Measurements from ENCODE around the gene SHB.

Gene SHB

GRCh38 chr9:37947977-37948376, 121.0 kb downstream of the SHB start:
- no peak for DNase-seq

DNA sequence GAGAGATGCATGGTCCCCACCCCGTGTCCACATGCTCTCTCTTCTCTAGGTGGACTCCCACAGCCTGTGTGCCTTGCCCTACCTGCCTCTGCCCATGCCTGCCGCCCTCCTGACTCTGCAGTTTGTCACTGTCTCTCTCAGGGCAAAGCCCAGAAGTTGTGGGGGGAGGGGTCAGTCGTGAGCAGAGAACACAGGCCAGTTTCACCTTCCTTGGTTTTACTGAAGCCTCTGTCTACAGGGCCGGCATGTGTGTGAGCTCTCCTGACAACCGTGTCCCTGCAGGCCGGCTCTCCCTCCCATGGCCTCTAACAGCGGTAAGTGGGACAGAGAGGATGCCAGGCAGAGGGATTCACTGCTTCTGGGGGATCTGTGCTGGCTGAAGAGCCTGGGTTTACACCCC, 121.6 kb downstream of the SHB start:
- no peak for DNase-seq

- no peak for DNase-seq
These were observed 122.1 kb downstream of the SHB start for GRCh38 chr9:37946971-37947370.

DNA sequence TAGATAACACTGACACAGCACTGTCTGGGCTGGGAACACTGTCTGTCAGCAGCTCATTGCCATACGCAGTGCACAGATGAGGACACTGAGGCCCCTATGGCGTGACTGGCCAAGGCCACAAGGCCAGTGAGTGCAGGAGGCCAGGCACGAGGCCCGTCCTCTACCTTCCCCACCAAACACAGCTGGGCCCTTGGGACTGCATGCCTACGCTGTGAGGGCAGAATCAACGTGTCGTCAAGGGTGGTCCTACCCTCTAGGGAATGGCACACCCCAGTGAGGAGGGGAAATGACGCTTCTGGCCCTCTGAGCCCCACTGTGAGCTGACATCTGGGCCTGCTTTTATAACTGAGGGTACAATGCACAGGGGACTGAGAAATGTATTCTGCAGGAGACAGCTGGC, 123.0 kb downstream of the SHB start:
- no peak for DNase-seq

GRCh38 chr9:37944671-37945481, 124.2 kb downstream of the SHB start:
- DNase-seq: peak; percentile 56

- DNase-seq: no peak
These were observed 124.8 kb downstream of the SHB start for GRCh38 chr9:37944266-37944650.

DNA sequence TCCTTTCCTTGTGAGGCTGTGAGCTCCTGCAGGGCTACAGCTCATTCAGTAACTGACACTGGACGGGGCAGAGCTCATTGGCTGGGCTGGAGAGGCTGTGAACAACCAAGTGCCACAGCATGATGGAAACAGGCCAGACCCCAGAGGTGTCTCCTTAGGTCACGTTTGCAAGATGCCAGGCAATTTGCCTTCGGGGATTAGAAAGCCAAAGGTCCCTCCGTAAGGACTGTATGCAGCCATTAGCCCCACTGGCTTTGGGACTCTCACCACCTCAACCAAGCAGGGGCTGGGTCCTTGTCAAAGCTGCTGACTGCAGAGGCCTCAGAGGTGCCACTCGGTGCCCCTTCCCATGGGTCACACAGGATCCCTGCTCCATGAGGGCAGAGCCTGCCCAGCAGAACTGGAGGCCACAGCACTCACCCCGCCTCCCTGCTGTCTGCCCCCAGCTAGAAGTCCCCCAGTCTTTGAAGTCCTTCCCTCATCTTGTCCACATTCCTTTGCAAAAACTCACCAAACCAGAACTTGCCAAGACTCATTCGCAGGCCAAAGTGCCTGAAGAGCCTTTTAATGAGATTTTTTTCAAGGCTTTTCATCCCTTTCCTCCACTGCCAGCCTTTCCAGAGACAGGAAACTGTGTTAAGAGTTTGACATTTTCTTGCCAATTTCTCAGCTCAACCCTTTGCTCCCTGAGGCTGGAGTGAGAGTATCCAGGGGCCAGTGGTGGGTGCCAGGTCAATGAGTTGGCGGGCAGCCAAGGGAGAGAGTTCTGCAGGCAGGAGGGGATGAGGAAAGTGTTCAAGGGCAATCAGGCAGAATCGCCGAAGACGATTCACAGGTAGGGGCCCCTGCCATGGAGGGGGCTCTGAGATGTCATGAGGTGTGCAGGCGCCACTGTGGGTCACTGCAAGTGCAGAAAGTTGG, 125.4 kb downstream of the SHB start:
- peak; percentile 63 for DNase-seq

DNA sequence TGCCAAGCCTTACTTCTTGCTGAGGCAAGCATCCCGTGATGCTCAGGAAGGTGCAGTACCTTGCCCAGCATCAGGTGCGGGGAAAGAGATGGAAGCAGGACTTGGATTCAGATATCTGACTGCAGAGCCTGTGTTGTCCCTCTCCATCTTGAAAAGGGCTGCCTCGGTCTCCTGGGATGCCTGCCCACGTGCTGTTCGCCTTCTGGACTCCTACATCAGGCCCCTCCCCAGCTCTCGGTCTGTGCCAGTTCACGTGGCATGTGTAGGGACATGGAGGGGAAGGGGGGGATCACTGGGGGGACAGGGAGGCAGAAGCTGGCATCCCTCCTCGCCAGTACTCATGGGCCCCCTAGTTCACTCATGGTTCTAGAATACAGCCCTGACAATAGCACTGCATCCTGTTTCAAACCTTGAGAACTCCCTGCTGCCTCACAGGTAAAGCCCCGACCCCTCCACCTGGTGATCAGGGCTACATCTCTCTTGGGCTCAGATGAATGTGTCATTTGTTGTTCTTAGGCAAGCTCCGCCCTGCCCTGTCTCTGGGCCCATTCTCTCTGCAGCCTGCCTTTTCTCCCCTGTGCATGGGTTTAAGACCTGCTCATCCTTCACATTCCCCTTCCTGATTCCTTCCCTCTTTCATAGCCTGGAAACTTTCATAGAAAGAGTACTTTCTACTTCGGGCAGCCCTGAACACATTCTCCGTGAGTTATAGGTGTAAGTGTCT, 126.2 kb downstream of the SHB start:
- DNase-seq: no peak

GRCh38 chr9:37941253-37941652, 127.8 kb downstream of the SHB start:
- DNase-seq: no peak

GRCh38 chr9:37939575-37940095, 129.4 kb downstream of the SHB start:
- DNase-seq: no peak

DNA sequence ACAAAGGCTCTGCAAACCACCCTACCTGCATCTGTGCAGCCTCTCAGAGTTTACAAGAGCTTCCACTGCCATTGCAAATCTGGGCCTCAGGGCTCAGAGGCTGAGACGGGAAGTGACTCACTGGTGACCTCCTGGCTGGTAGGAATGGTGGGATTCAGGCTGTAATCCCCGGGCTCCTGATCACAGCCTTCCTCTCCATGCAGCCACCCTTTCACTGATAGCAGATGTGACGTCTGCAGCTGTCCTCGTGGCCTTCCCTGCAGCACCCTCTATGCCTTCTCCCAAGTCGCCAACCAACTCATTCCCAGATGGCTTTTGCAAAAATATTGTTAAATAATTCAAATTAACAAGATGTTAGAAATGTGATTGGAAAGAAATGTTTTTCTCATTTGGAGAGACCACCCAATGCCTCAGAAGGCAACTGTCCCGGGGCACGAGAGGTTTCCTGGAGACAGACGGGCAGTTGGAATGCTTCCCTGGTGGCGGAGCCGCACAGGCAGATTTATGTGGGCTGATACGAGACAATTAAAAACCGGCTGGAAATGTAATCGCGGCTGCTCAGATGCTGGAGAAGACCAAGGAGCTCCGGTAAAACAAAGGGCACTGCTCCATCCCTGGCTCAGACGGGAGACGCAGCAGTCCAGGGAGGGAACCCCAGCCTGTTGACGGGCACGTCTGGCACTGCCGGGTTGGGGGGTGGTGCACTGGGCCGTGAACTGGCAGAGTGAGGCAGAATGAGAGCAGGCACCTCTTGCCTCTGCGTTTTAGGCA, 130.7 kb downstream of the SHB start:
- peak; percentile 71 for DNase-seq

GRCh38 chr9:37937366-37937765, 131.7 kb downstream of the SHB start:
- no peak for DNase-seq

GRCh38 chr9:37936965-37937364, 132.1 kb downstream of the SHB start:
- DNase-seq: peak; percentile 58

- no peak for DNase-seq
These were observed 132.7 kb downstream of the SHB start for GRCh38 chr9:37936376-37936775.

GRCh38 chr9:37935096-37935495, 133.9 kb downstream of the SHB start:
- no peak for DNase-seq

GRCh38 chr9:37931592-37931991, 137.4 kb downstream of the SHB start:
- no peak for DNase-seq

GRCh38 chr9:37929441-37929895, 139.6 kb downstream of the SHB start:
- no peak for DNase-seq

DNA sequence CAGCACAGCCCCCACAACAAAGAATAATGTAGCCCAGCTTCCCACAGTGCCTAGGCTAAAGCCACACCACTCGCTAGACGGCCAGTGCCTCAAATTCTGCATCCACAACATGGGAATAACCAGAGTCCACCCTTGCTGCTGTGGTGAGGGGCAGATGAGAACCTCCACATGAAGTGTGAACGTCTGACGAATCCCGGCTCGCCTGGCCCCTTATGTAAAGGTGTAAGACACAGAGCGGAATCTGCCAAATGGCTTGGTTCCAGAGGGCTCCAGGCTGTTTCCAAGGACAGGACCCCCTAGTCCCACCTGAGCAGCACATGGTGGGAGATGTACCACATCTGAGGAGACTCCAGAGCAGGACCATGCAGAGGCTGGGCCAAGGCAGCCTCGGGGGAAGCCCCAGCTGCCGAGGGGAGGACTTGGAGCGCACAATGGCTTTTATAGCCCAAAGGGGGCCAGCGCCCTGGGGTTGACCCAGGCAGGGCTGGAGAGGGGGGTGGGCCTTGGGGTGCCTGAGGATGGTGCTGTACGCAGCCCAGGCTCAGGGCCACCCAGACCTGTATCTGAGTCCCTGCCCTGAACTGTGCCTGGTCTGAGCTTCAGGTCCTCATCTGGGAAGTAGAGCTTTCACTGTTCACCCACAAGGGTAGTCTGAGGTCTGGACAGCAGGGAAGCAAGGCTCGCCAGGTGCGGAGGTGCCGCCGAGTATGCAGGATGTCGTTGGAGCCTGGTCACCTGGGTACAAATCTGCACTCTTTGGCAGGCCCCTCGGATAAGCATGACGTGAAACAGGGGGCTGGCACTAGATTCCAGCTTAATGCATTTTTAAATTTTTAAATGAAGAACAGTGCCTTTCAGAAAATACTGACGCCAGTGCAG, 140.2 kb downstream of the SHB start:
- no peak for DNase-seq

GRCh38 chr9:37927601-37928551, 141.2 kb downstream of the SHB start:
- DNase-seq: no peak

DNA sequence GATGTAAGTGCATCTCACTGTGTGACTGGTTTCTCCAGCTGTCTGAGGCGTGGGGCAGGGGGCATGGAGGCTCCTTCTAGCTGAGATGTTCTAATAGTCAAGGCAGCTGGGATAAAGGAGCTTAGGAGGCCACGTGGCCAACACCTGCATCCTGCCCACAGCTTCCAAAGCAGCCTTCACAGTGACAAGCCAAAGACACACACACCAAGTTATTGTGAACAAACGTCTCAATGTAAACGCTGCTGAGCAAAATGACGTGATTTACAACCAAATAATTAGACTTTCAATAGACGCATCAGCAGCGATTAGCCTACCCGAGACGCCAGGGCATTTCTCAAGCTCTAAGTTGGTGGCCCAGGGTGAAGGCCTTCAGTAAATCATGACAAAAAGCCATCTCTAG, 141.9 kb downstream of the SHB start:
- peak; percentile 17 for DNase-seq

Data from eye (tissue), 1 donor.